Measurements from ENCODE around the gene GAS7. TPM values are rescaled to one million over a fixed set of nuclear protein-coding genes. Genes with fewer than 3 reads are reported as not detected.

GAS7 gene
- total and polyA plus RNA-seq, 7 donors: 1.4 to 16.9 (median 7.0) TPM

DNA sequence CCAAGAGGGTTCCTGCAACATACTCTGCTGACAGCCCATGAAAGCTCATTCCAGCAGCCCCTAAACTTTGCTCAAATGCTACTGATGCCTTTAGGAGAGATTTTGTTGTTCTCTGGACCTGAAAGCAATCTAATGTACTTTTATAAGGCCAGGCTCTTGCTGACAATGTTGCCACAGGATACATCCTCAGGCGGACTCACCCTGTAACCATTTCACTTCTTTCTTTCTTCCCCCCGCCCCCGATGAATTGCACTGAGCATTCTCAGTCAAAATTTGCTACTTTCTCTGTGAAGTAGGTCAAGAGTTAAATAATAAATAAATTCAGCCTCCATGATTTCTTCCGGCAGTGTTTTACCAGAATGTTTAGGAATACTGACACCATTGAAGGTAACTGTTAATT lies 1.5 kb downstream of the GAS7 start:
- H3K9me3 ChIP-seq: peaks cover 12% of the 10 kb centered on the region
- peak overlapping the region; percentile 63 for H3K4me3 ChIP-seq
- ATAC-seq: no peak
- 77 to 82% (median 82%) methylated on average over 4 of the region's 4 CpGs for WGBS, 3 donors
- intact Hi-C loops (cut with DNase I): loop anchor here in 1 of 2 donors (10.0 kb wide), 2 partner anchors 62 to 172 kb away; no protein-coding TSS in a partner anchor
- H3K36me3 ChIP-seq (ENCODE audit: insufficient read depth in 1 of 2, low read depth in 1 of 2): no peaks in the 10 kb centered on the region
- TF ChIP-seq, protein P1, sequence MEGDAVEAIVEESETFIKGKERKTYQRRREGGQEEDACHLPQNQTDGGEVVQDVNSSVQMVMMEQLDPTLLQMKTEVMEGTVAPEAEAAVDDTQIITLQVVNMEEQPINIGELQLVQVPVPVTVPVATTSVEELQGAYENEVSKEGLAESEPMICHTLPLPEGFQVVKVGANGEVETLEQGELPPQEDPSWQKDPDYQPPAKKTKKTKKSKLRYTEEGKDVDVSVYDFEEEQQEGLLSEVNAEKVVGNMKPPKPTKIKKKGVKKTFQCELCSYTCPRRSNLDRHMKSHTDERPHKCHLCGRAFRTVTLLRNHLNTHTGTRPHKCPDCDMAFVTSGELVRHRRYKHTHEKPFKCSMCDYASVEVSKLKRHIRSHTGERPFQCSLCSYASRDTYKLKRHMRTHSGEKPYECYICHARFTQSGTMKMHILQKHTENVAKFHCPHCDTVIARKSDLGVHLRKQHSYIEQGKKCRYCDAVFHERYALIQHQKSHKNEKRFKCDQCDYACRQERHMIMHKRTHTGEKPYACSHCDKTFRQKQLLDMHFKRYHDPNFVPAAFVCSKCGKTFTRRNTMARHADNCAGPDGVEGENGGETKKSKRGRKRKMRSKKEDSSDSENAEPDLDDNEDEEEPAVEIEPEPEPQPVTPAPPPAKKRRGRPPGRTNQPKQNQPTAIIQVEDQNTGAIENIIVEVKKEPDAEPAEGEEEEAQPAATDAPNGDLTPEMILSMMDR (IDR thresholded peaks at IDR 0.05): no peak
- H3K27me3 ChIP-seq (ENCODE audit: insufficient read depth in 3 of 3, low read length in 2 of 3): peaks cover 0 to 33% (median 20%) of the 10 kb centered on the region in 3 donors
- no peaks in the 10 kb centered on the region for H3K4me1 ChIP-seq
- no peak overlapping the region for H3K27ac ChIP-seq
- DNase-seq: no peak

DNA sequence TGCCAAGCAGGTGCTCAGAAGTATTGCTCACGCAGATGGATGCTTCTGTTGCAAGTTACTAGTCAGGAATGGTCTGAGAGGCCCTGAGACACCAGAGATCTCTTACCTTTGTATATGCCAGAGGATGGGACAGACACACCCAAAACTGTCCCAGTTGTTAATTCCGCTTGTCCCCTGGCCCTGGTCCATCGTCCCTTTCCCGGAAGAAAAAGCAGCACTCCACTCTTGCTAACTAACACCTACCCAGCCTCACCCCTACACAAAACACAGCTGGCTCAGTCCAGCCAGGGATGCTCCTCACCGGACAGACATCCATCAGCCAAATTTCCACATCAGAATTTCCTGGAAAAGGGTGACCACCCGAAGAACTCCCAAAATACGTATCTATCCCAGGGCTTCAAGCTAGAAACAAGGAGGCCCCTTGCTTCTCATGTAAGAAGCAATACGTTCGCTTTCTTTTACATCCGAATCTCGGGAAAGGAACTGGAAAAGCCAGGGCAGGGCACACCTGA lies 2.0 kb downstream of the GAS7 start:
- peaks cover 12% of the 10 kb centered on the region for H3K9me3 ChIP-seq
- H3K27me3 ChIP-seq (ENCODE audit: insufficient read depth in 3 of 3, low read length in 2 of 3): peaks cover 0 to 33% (median 20%) of the 10 kb centered on the region in 3 donors
- no peak overlapping the region for H3K27ac ChIP-seq
- no peaks in the 10 kb centered on the region for H3K4me1 ChIP-seq
- 76 to 82% (median 77%) methylated on average over 11 of the region's 11 CpGs for WGBS, 3 donors
- intact Hi-C loops (cut with DNase I): loop anchor here in 1 of 2 donors (10.0 kb wide), 2 partner anchors 62 to 172 kb away; no protein-coding TSS in a partner anchor
- H3K4me3 ChIP-seq: peak overlapping the region; percentile 63
- DNase-seq (no peak), ATAC-seq (no peak)
- TF ChIP-seq, protein P1 (IDR thresholded peaks at IDR 0.05): no peak
- H3K36me3 ChIP-seq (ENCODE audit: insufficient read depth in 1 of 2, low read depth in 1 of 2): no peaks in the 10 kb centered on the region

DNA sequence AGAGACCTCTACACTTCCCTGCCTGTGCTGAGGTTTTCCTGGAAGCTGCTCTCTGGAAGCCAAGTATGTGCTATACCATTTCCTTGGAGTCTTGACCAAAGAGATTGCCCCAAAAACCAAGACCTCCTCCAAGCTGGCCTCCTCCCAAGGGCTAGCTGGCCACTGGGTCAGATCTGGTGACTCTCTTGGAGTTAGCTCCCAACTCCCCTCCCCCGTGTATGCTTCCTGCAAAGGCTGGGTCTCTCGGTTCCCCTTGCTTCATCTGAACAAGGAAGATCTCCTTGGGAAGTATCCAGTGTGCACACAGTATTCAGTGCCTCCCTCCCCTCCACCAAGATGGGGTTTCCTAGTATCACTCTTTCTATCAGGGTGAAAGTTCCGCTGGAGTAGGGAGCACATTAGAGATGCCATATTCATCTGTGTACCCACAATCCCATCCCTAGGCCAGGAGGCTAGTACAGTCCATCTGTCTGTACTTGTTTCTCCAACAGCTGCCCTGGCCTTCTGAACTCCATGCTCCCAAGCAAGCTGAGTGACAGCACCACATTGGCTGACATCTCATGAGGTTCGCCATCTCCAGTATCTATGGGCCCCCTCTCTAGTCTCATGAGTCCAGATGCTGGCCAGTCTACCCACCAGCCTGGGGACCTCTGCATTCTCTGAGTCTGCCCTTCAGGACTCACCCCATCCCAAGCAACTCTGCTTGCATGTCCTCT lies 3.2 kb downstream of the GAS7 start:
- Histone ChIP-seq H3K36me3 (ENCODE audit: insufficient read depth in 1 of 2, low read depth in 1 of 2) (no peaks in the 10 kb centered on the region), H3K9me3 (peaks cover 12% of the 10 kb centered on the region), H3K27me3 (ENCODE audit: insufficient read depth in 3 of 3, low read length in 2 of 3) (peaks cover 0 to 29% (median 20%) of the 10 kb centered on the region in 3 donors), H3K4me3 (no peak overlapping the region), H3K27ac (no peak overlapping the region), H3K4me1 (no peaks in the 10 kb centered on the region)
- WGBS, 3 donors: 68 to 90% (median 85%) methylated on average over 4 of the region's 4 CpGs
- DNase-seq (no peak), ATAC-seq (no peak)
- TF ChIP-seq, protein P1 (IDR thresholded peaks at IDR 0.05): no peak
- intact Hi-C loops (cut with DNase I): loop anchor here in 1 of 2 donors (10.0 kb wide), 2 partner anchors 60 to 170 kb away; no protein-coding TSS in a partner anchor

DNA sequence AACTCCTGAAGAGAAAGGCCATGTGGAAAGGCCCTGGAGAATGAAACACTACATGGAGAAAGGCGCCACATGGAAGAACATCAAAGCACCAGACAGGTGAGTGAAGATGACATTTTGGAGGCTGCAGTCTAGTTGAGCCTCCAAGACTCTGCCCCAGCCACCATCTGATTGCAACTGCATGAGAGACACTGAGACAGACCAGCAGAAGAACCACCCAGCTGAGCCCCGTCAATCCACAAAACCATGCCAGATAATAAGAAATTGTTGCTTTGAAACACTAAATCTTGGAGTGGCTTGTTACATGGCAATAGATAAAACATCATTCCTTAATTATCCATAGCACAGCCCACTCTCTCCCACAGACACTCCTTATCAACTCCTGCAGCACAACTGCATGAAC lies 4.8 kb downstream of the GAS7 start:
- no peaks in the 10 kb centered on the region for H3K36me3 ChIP-seq (ENCODE audit: insufficient read depth in 1 of 2, low read depth in 1 of 2)
- H3K9me3 ChIP-seq: peaks cover 12% of the 10 kb centered on the region
- no peak for ATAC-seq
- TF ChIP-seq, protein P1 (IDR thresholded peaks at IDR 0.05): no peak
- intact Hi-C loops (cut with DNase I): loop anchor here in 1 of 2 donors (10.0 kb wide), 2 partner anchors 59 to 169 kb away; no protein-coding TSS in a partner anchor
- 93 to 98% (median 94%) methylated on average over 2 of the region's 2 CpGs for WGBS, 3 donors
- no peaks in the 10 kb centered on the region for H3K4me1 ChIP-seq
- no peak for DNase-seq
- H3K27ac ChIP-seq: no peak overlapping the region
- H3K27me3 ChIP-seq (ENCODE audit: insufficient read depth in 3 of 3, low read length in 2 of 3): peaks cover 0 to 14% (median 13%) of the 10 kb centered on the region in 3 donors
- no peak overlapping the region for H3K4me3 ChIP-seq

All from psoas muscle (tissue), 8 donors.